GM18907 (cell line): ENCODE data around the gene ESR1.

ENCODE experiments used
- ATAC-seq: cut with Tn5 transposase; IDR thresholded peaks from one replicate; pipeline ENCODE4 v1.9.1; 2021; ENCODE audit warnings: mild to moderate bottlenecking, moderate library complexity; ENCODE audit not compliant: unreplicated experiment

Gene ESR1

GRCh38 chr6:151807513-151808370 is at the start of gene ESR1:
TSS of gene ESR1 (plus strand) at chr6:151807682. CDS start at chr6:151807913, 231 bp downstream.
- no peak for ATAC-seq

DNA sequence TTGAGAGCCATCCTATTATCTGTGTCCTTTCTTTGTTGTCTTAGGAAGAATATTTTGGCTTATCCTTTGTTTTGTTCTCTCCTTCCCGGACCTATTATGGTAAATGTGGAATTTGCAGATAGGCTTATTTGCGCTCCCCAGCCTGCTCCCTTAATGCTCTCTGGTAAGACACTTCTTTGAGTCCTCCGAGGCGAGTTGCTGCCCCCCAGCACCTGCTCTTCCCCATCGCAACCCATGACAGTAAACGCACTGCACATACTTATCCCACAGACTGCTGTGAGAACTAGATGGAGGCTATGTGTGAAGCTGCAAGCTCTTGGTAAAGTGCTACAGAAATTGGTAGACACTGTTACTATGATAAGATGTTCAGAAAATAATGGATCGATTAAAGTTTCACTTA is 47.0 kb upstream of the ESR1 start:
- ATAC-seq = no peak

DNA sequence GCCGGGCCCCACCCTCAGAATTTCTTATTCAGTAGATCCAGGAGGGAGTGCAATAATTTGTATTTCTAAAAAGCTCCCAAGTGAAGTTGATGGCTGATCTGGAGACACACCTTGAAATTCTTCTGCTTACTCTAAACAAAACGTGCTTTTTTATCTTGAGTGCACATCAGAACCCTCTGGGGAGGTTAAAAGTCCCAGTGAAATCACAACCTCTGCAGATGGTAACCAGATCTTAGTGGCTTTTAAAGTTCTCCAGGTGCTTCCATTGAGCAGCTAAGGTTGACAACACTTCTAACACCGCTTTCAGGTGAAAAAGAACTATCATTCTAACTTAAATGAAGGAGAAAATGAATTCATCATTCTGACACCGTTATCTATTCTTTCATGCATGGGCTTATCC is 45.6 kb upstream of the ESR1 start:
- ATAC-seq = no peak

- no peak for ATAC-seq
Observed at GRCh38 chr6:151762817-151763216, 44.7 kb upstream of the ESR1 start.

- ATAC-seq = no peak
Observed at GRCh38 chr6:151763303-151763702, 44.2 kb upstream of the ESR1 start.

DNA sequence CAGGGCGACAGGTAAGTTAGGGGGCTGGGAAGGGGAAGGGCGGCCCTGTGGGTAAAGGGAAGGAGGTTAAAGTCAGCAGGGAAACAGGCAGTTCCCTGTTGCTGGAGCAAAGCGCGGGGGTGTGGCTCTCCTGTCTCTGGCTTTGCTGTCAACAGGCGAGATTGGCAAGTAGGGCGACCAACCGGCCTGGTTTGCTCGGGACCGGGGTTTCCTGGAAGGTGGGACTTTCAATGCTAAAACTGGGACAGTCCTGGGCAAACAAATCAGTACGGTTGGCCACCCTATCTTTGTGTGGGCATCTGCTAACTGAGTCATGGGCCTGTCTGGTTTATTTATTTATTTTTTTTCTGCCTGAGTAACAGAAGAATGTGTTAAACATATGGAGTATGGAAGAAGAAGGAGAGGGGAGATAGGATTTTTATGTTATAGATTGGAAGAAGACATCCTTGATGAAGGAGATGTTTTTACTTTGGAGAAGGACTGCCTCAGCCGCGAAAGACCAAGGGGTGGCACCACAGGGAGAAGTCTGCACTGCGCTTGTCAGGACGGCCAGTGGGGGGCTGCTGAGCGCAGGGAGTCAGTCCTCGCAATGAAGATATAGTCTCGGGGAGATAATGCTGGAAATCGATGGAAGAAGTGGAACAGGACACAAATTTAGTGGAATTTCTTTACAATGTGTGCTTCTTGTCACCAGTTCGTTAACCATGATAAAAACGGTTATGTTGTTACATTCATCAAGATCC is 43.4 kb upstream of the ESR1 start:
- ATAC-seq = peak; percentile 91

DNA sequence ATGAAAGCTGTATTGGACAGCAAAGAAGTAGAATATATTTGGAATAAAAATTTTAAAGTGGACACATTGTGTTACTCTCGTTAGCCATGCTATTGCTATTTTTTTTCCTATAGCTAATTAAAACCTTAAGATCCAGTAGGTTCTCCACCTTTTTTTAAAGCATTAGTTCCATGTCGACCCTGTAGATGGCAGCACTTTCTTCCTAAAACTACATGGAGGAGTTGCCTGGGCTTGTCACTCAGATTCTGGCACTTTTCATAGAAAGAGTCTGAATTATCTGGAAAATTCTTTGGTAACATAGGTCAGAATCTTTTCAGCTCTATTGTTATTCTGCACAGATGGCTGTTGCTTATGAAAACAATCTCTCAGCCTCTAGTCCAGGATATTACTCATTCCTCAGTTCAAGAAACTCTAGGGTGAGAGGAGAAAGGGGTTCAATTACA is 42.0 kb upstream of the ESR1 start:
- peak; percentile 76 for ATAC-seq

- no peak for ATAC-seq
Observed at GRCh38 chr6:151772446-151772845, 35.0 kb upstream of the ESR1 start.

GRCh38 chr6:151773382-151773781 is 34.1 kb upstream of the ESR1 start:
- ATAC-seq = no peak

DNA sequence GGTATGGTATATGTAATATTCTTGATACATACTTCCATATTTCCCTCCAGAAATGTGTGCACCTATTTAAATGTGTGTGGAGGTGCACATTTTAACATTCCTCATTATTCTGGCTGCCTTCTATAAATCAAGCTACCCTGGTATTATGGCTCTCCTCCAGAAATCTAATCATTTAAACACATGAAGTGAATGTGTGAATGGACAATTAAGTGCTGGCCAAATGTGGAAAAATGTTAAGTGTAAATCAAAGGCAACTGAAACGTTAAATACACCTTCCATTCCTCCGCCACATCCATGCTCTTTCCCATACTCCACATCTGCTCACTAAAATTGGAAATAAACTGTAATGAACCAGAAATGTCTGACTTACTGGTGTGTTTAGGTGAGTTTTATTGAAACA is 24.9 kb upstream of the ESR1 start:
- no peak for ATAC-seq

DNA sequence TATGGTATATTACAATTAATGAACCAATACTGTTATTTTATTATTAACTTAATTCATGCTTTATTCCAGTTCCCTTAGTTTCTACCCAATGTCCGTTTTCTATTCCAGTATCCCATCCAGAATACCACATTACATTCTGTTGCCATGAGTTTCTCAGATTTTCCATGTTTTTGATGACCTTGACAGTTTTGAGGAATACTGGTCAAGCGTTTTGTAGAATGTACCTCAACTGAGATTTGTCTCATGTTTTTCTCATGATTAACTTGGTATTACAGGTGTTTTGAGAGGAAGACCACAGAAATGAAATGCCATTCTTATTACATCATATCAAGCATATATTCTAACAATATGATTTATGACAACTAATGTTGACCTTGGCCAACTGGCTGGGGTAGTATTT is 23.8 kb upstream of the ESR1 start:
- ATAC-seq = no peak

- ATAC-seq = no peak
Observed at GRCh38 chr6:151784441-151785214, 22.9 kb upstream of the ESR1 start.

DNA sequence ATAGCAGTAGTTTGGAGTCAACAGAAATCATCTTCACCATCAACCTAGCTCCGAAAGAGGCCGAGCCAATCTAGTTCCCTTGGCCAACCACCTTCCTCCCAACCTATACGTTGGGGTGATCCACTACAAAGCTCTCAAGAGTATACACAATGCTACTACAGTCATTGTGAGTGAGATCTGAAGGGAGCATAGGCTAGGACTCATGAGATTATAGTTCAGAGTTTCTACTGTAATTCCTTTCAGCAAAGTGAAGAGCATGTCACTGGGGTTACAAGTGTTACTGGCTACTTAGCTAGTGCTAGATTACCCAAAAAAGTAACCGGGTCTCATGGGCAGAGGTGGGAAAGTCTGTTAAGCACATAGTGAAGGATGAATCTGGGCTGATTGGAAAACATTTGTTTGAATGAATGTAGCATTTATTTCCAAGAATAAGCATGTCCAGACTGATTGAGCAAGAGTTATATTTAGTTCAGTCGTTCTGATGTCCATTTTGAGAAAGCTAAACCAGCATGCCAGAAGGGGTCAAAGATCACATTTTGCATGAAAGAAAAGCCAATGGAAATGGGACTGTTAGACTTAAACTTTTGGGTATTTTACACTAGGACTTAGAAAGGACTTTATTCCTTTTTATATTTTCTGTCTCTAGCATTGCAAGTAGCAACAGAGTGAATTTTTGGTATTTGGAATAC is 10.5 kb upstream of the ESR1 start:
- ATAC-seq = no peak

GRCh38 chr6:151803743-151804142 is 3.7 kb upstream of the ESR1 start:
- no peak for ATAC-seq

GRCh38 chr6:151804585-151805285 is 2.7 kb upstream of the ESR1 start:
- ATAC-seq = no peak

DNA sequence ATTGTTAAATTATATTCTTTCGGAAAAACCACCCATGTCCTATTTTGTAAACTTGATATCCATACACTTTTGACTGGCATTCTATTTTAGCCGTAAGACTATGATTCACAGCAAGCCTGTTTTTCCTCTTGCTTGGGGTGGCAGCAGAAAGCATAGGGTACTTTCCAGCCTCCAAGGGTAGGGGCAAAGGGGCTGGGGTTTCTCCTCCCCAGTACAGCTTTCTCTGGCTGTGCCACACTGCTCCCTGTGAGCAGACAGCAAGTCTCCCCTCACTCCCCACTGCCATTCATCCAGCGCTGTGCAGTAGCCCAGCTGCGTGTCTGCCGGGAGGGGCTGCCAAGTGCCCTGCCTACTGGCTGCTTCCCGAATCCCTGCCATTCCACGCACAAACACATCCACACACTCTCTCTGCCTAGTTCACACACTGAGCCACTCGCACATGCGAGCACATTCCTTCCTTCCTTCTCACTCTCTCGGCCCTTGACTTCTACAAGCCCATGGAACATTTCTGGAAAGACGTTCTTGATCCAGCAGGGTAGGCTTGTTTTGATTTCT is 2.1 kb upstream of the ESR1 start:
- ATAC-seq = no peak

DNA sequence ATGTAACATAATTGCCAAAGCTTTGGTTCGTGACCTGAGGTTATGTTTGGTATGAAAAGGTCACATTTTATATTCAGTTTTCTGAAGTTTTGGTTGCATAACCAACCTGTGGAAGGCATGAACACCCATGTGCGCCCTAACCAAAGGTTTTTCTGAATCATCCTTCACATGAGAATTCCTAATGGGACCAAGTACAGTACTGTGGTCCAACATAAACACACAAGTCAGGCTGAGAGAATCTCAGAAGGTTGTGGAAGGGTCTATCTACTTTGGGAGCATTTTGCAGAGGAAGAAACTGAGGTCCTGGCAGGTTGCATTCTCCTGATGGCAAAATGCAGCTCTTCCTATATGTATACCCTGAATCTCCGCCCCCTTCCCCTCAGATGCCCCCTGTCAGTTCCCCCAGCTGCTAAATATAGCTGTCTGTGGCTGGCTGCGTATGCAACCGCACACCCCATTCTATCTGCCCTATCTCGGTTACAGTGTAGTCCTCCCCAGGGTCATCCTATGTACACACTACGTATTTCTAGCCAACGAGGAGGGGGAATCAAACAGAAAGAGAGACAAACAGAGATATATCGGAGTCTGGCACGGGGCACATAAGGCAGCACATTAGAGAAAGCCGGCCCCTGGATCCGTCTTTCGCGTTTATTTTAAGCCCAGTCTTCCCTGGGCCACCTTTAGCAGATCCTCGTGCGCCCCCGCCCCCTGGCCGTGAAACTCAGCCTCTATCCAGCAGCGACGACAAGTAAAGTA is 547 bp upstream of the ESR1 start:
- ATAC-seq = no peak

DNA sequence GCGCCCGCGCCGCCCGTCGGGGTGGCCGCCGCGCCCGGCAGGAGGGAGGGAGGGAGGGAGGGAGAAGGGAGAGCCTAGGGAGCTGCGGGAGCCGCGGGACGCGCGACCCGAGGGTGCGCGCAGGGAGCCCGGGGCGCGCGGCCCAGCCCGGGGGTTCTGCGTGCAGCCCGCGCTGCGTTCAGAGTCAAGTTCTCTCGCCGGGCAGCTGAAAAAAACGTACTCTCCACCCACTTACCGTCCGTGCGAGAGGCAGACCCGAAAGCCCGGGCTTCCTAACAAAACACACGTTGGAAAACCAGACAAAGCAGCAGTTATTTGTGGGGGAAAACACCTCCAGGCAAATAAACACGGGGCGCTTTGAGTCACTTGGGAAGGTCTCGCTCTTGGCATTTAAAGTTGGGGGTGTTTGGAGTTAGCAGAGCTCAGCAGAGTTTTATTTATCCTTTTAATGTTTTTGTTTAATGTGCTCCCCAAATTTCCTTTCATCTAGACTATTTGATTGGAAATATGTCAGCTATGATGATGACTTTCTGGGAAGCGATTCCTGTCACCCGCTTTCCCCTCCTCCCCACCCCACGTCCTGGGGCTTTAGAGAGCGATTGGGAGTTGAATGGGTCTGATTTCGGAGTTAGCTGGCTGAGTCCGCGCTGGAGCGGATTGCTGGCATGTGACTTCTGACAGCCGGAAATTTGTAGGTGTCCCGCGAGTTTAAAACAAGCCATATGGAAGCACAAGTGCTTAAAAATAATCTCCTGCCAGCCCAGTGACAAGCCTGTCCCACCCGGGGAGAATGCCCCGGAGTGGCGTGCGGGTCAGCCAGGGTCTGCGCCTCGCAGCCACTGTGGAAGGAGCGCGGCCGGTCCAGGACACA is 1.1 kb downstream of the ESR1 start:
- ATAC-seq = no peak
